ENCODE results near the gene DPT.

DNA sequence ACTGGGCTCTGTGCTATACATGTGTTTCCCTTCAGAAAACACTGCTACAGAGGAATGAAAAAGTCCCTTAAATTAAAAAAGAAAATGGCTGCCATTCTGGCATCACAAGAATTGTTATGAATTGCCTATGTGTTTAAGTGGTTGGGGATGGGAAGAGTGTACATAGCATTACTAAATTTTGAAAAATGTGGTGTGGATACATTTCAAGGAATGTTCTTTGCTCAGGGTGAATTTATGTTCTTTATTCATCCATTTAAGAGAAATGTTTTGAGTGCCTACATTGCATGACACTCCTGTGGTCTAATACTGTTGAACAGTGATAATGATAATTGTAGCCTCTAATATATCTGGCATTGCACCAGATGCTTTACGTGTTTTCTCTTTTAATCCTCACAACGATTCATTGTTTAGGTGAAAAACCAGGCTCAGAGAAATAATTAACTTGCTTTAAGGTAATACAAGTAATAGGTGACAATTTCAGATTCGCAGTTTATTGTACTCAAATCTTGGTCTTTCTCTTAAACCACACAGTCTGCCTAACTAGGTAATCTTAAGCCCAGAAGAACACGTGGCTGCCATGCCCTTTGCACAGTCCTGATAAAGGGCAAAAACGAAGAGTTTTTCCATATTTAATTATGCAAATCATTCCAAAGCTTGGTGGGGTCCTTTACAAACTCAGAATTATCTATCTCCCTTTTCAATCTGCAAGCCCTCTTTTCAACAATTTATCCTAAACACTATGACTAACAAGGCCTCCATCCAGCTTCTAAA lies 31.5 kb downstream of the DPT start:
- TF ChIP-seq, protein P1, sequence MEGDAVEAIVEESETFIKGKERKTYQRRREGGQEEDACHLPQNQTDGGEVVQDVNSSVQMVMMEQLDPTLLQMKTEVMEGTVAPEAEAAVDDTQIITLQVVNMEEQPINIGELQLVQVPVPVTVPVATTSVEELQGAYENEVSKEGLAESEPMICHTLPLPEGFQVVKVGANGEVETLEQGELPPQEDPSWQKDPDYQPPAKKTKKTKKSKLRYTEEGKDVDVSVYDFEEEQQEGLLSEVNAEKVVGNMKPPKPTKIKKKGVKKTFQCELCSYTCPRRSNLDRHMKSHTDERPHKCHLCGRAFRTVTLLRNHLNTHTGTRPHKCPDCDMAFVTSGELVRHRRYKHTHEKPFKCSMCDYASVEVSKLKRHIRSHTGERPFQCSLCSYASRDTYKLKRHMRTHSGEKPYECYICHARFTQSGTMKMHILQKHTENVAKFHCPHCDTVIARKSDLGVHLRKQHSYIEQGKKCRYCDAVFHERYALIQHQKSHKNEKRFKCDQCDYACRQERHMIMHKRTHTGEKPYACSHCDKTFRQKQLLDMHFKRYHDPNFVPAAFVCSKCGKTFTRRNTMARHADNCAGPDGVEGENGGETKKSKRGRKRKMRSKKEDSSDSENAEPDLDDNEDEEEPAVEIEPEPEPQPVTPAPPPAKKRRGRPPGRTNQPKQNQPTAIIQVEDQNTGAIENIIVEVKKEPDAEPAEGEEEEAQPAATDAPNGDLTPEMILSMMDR (IDR thresholded peaks at IDR 0.05 in 2 of 3, conservative IDR thresholded peaks at IDR 0.05 in 1 of 3; ENCODE audit: control insufficient read depth in 2 of 3, extremely low read depth in 1 of 3, insufficient read depth in 1 of 3, low read depth in 3 of 3, low read length in 3 of 3): no peak
- no peak for TF ChIP-seq RFX5 (IDR thresholded peaks at IDR 0.05; ENCODE audit: low read depth, low read length)
- TF ChIP-seq EZH2 (IDR thresholded peaks at IDR 0.05; ENCODE audit: borderline replicate concordance, control insufficient read depth, low read depth, low read length): no peak
- TF ChIP-seq POLR2A (IDR thresholded peaks at IDR 0.05; ENCODE audit: low read depth, low read length): no peak
- no peak for TF ChIP-seq EED (IDR thresholded peaks at IDR 0.05; ENCODE audit: low read depth)
- no peak for TF ChIP-seq ASH2L (IDR thresholded peaks at IDR 0.05; ENCODE audit: borderline replicate concordance, low read depth)
